Measurements from ENCODE around the gene EEF1AKMT1. TPM values are rescaled to one million over a fixed set of nuclear protein-coding genes. Genes with fewer than 3 reads are reported as not detected.

Gene EEF1AKMT1
- total RNA-seq, 1 experiment from 2014 or later: 9.2 TPM

- POLR2A ChIA-PET (ENCODE audit: low non-redundant PET): no interaction called here
- H3K4me1 ChIP-seq (ENCODE audit: insufficient read depth, low read length, poor library complexity, severe bottlenecking): peaks cover 9% of the 10 kb centered on the region
- TF ChIP-seq EZH2 (IDR thresholded peaks at IDR 0.05; ENCODE audit: borderline replicate concordance, low read depth, low read length, poor library complexity, severe bottlenecking) (no peak), CTCF (conservative IDR thresholded peaks at IDR 0.05; ENCODE audit: low read depth, low read length) (0 out of 2 replicates have a peak, but pooled peaks have one; percentile 11)
- no peaks in the 10 kb centered on the region for H3K36me3 ChIP-seq (ENCODE audit: insufficient read depth, low read length, poor library complexity, severe bottlenecking)
- H3K27me3 ChIP-seq (replicated peaks; ENCODE audit: insufficient read depth, low read depth, low read length, poor library complexity): no peaks in the 10 kb centered on the region
- DNase-seq (ENCODE audit: low spot score): no peak
- H3K27ac ChIP-seq (ENCODE audit: low read depth, low read length, poor library complexity, severe bottlenecking): no peak overlapping the region
- no TSS peak for BruUV-seq (replicated peaks)
- intact Hi-C loops (cut with micrococcal nuclease; ENCODE audit: unreplicated experiment): no loop called here
- H3K4me3 ChIP-seq (ENCODE audit: low read depth, low read length, poor library complexity, severe bottlenecking): no peak overlapping the region
- CTCF ChIA-PET: no interaction called here
- H3K9me3 ChIP-seq (ENCODE audit: low read depth, low read length, poor library complexity, severe bottlenecking): no peaks in the 10 kb centered on the region
Measured at GRCh38 chr13:20776751-20777150, 3.0 kb upstream of the EEF1AKMT1 start.

GRCh38 chr13:20775961-20776360 is 2.2 kb upstream of the EEF1AKMT1 start:
- TF ChIP-seq CTCF (conservative IDR thresholded peaks at IDR 0.05; ENCODE audit: low read depth, low read length) (no peak), EZH2 (IDR thresholded peaks at IDR 0.05; ENCODE audit: borderline replicate concordance, low read depth, low read length, poor library complexity, severe bottlenecking) (no peak)
- Histone ChIP-seq H3K36me3 (ENCODE audit: insufficient read depth, low read length, poor library complexity, severe bottlenecking) (peaks cover 6% of the 10 kb centered on the region), H3K27me3 (replicated peaks; ENCODE audit: insufficient read depth, low read depth, low read length, poor library complexity) (no peaks in the 10 kb centered on the region), H3K4me3 (ENCODE audit: low read depth, low read length, poor library complexity, severe bottlenecking) (no peak overlapping the region), H3K27ac (ENCODE audit: low read depth, low read length, poor library complexity, severe bottlenecking) (no peak overlapping the region), H3K9me3 (ENCODE audit: low read depth, low read length, poor library complexity, severe bottlenecking) (no peaks in the 10 kb centered on the region), H3K4me1 (ENCODE audit: insufficient read depth, low read length, poor library complexity, severe bottlenecking) (peaks cover 9% of the 10 kb centered on the region)
- no peak for DNase-seq (ENCODE audit: low spot score)
- no TSS peak for BruUV-seq (replicated peaks)
- intact Hi-C loops (cut with micrococcal nuclease; ENCODE audit: unreplicated experiment): no loop called here
- ChIA-PET CTCF (no interaction called here), POLR2A (ENCODE audit: low non-redundant PET) (interaction anchor here (0.6 kb wide), 1 partner anchor 399 kb away, joined by 15 read pairs; no protein-coding TSS in a partner anchor)

GRCh38 chr13:20774746-20775145 is 985 bp upstream of the EEF1AKMT1 start:
- Histone ChIP-seq H3K4me1 (ENCODE audit: insufficient read depth, low read length, poor library complexity, severe bottlenecking) (peaks cover 9% of the 10 kb centered on the region), H3K27me3 (replicated peaks; ENCODE audit: insufficient read depth, low read depth, low read length, poor library complexity) (no peaks in the 10 kb centered on the region), H3K9me3 (ENCODE audit: low read depth, low read length, poor library complexity, severe bottlenecking) (peaks cover under 1% of the 10 kb centered on the region), H3K4me3 (ENCODE audit: low read depth, low read length, poor library complexity, severe bottlenecking) (no peak overlapping the region), H3K36me3 (ENCODE audit: insufficient read depth, low read length, poor library complexity, severe bottlenecking) (peaks cover 18% of the 10 kb centered on the region), H3K27ac (ENCODE audit: low read depth, low read length, poor library complexity, severe bottlenecking) (no peak overlapping the region)
- no peak for TF ChIP-seq EZH2 (IDR thresholded peaks at IDR 0.05; ENCODE audit: borderline replicate concordance, low read depth, low read length, poor library complexity, severe bottlenecking)
- TF ChIP-seq CTCF (conservative IDR thresholded peaks at IDR 0.05; ENCODE audit: low read depth, low read length): no peak
- ChIA-PET CTCF (no interaction called here), POLR2A (ENCODE audit: low non-redundant PET) (no interaction called here)
- intact Hi-C loops (cut with micrococcal nuclease; ENCODE audit: unreplicated experiment): no loop called here
- no TSS peak for BruUV-seq (replicated peaks)
- no peak for DNase-seq (ENCODE audit: low spot score)

Data from A673 (cell line).